ENCODE measurements around the gene PPP4R3A.
A peak's percentile ranks its signal among the peaks of the same experiment; 100 is the strongest.

DNA sequence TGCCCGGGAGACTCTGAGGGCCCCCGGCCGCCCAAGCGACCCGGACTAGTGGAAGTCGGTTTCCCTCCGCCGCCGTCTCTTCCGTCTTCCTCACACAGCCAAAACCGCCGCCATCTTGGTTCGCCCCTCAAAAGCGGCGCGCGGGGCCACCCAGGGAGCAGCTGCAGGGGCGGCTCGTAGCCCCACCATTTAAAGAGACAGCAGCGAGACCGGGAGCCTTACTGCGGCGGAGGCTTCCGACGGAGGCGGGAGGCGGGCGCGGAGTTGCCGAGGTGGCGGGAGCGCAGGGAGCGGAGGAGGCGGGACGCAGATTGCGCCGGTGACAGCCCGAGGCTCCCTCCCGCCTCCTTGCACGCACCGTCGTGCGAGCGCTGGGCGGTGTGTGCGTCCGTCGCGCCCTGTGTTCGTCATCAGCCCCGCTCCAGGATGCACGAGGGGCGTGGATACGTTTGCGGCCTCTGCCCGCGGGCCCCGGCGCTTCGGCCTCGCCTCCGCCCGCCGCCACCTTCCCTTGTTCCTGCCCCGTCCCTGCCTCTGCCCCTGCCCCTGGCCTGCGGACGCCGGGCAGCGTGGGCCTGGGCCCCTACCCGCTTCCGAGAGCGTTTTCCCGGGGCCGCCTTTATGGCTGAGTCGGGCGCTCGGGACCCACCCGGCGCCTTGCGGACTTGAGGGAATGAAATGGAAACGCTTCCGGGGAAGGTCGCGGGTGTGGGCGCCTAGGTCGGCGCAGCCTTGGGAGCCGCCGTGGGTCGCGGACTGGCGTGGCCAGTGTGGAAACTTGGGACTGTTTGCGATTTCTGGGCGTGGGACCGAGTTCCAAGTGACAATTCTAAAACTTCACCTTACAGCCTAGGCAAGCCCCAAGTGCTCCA, at the start of gene PPP4R3A:
- TF ChIP-seq RBBP5 (conservative IDR thresholded peaks at IDR 0.05) (no peak), EP300 (IDR thresholded peaks at IDR 0.05; ENCODE audit: borderline replicate concordance in 1 of 2, control insufficient read depth in 1 of 2, low read depth in 2 of 2, low read length in 2 of 2) (peak; percentile 54 to 61; a peak in 2 of 4 replicates)

Measured in GM12878 (cell line).